ENCODE measurements around the gene UCMA. TPM values are rescaled to one million over a fixed set of nuclear protein-coding genes. Genes with fewer than 3 reads are reported as not detected.

The UCMA gene
- total and polyA plus RNA-seq, 9 of the 15 experiments (the other 6 are each of a cell fraction or from before 2014, with no cell fraction given) = not detected

- Histone ChIP-seq H3K9me1 (ENCODE audit: control insufficient read depth, insufficient read depth, low read length) (no peaks in the 10 kb centered on the region), H3K4me3 (no peak overlapping the region), H3K36me3 (ENCODE audit: control insufficient read depth, insufficient read depth, low read length) (peaks cover 95% of the 10 kb centered on the region), H3K9ac (ENCODE audit: insufficient read depth in 1 of 2, low read depth in 2 of 2, low read length in 2 of 2) (no peak overlapping the region), H2AFZ (ENCODE audit: low read depth, low read length) (no peak overlapping the region), H3K27ac (ENCODE audit: extremely low read depth, low read depth, low read length) (no peak overlapping the region), H4K20me1 (replicated peaks; ENCODE audit: control insufficient read depth, insufficient read depth, low read length) (no peaks in the 10 kb centered on the region), H3K27me3 (ENCODE audit: control insufficient read depth in 2 of 2, insufficient read depth in 2 of 2, low read length in 2 of 2) (no peaks in the 10 kb centered on the region), H3K79me2 (ENCODE audit: control insufficient read depth, insufficient read depth, low read length) (no peaks in the 10 kb centered on the region), H3K4me1 (replicated peaks in 1 of 2; ENCODE audit: control insufficient read depth in 2 of 2, insufficient read depth in 2 of 2, low read length in 2 of 2) (no peaks in the 10 kb centered on the region), H3K4me2 (ENCODE audit: insufficient read depth, low read length) (no peak overlapping the region), H3K9me3 (replicated peaks; ENCODE audit: control insufficient read depth, insufficient read depth, low read depth, low read length) (no peaks in the 10 kb centered on the region)
- DNase-seq (ENCODE audit: extremely low read depth in 1 of 4, low spot score in 3 of 4) = no peak
- no peak for FAIRE-seq
- POLR2A ChIA-PET = interaction anchor here (1.9 kb wide), 1 partner anchor 19 kb away, joined by 8 read pairs; no protein-coding TSS in a partner anchor
- CTCF ChIA-PET (ENCODE audit: low intra/inter-chr PET ratio) = no interaction called here
- 77% methylated on average over 6 of the region's 6 CpGs for WGBS (ENCODE audit: insufficient coverage, low coverage, missing lambda C conversion rate)
- ATAC-seq = no peak
- in situ Hi-C loops (cut with MboI) = no loop called here
- TF ChIP-seq ZNF518B (CRISPR knock-in tag; IDR thresholded peaks at IDR 0.05) = no peak
- no peak for TF ChIP-seq TCF3 (CRISPR knock-in tag; IDR thresholded peaks at IDR 0.05)
- TF ChIP-seq MAFG (tag; conservative IDR thresholded peaks at IDR 0.05) = peak; percentile 56
- no peak for TF ChIP-seq SRSF7 (optimal IDR thresholded peaks at IDR 0.05; ENCODE audit: low read depth, low read length)
- intact Hi-C loops (cut with micrococcal nuclease) = no loop called here
- no TSS peak for BruUV-seq (replicated peaks)
Observed at GRCh38 chr10:13195016-13195415, 39.2 kb downstream of the UCMA start.

Measured in K562 (cell line).